ENCODE measurements around the gene POLDIP2.

DNA sequence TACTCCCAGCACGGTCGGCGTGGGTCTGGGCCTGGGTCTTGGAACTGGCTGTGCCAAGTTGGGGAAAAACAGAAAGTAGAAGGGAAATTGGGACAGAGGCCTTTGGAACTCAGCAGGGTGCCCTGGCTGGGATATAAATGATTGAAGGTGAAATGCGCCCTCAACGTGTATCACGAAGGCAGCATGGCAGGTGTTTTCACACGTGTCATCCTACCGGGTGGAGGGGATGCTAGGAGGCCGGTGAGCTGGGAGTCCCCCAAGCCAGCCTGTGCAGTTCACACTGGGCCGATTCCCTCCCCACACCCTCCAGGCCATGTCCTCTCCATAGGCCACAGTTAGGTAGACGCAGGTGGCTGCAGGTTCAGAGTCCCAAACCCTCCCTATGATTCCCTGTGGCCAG is 15.8 kb downstream of the POLDIP2 start:
- TF ChIP-seq, protein P1, sequence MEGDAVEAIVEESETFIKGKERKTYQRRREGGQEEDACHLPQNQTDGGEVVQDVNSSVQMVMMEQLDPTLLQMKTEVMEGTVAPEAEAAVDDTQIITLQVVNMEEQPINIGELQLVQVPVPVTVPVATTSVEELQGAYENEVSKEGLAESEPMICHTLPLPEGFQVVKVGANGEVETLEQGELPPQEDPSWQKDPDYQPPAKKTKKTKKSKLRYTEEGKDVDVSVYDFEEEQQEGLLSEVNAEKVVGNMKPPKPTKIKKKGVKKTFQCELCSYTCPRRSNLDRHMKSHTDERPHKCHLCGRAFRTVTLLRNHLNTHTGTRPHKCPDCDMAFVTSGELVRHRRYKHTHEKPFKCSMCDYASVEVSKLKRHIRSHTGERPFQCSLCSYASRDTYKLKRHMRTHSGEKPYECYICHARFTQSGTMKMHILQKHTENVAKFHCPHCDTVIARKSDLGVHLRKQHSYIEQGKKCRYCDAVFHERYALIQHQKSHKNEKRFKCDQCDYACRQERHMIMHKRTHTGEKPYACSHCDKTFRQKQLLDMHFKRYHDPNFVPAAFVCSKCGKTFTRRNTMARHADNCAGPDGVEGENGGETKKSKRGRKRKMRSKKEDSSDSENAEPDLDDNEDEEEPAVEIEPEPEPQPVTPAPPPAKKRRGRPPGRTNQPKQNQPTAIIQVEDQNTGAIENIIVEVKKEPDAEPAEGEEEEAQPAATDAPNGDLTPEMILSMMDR (IDR thresholded peaks at IDR 0.05; ENCODE audit: low read length) = no peak
- TF ChIP-seq EZH2 (optimal IDR thresholded peaks at IDR 0.05; ENCODE audit: low read depth, low read length) (no peak), EZH2phosphoT487 (IDR thresholded peaks at IDR 0.05; ENCODE audit: low read length) (no peak)
